Stimulated activated CD4-positive, alpha-beta T cell treated with anti-CD3 and anti-CD28 coated beads, Interleukin-15, amount 100 ng/mL, for 48 hours (primary cell): ENCODE measurements around the gene SYT8.
A peak's percentile ranks its signal among the peaks of the same experiment; 100 is the strongest.

Experiments
- DNase-seq, 2 donors: peaks; one replicate each; pipeline ENCODE4 v3.0.0-alpha.2; 2020; ENCODE audit warnings: low read depth in 2 of 2

The SYT8 gene

DNA sequence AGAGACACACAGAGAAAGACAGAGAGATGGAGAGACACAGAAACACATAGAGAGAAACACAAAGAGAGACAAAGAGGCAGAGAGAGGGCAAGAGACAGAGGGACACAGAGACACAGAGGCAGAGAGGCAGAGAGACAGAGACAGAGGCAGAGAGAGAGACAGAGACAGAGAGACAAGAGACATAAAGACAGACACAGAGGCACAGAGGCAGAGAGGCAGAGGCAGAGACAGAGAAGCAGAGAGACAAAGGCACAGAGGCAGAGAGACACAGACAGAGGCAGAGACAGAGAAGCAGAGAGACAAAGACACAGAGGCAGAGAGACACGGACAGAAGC, 10.3 kb downstream of the SYT8 start:
- no peak for DNase-seq

DNA sequence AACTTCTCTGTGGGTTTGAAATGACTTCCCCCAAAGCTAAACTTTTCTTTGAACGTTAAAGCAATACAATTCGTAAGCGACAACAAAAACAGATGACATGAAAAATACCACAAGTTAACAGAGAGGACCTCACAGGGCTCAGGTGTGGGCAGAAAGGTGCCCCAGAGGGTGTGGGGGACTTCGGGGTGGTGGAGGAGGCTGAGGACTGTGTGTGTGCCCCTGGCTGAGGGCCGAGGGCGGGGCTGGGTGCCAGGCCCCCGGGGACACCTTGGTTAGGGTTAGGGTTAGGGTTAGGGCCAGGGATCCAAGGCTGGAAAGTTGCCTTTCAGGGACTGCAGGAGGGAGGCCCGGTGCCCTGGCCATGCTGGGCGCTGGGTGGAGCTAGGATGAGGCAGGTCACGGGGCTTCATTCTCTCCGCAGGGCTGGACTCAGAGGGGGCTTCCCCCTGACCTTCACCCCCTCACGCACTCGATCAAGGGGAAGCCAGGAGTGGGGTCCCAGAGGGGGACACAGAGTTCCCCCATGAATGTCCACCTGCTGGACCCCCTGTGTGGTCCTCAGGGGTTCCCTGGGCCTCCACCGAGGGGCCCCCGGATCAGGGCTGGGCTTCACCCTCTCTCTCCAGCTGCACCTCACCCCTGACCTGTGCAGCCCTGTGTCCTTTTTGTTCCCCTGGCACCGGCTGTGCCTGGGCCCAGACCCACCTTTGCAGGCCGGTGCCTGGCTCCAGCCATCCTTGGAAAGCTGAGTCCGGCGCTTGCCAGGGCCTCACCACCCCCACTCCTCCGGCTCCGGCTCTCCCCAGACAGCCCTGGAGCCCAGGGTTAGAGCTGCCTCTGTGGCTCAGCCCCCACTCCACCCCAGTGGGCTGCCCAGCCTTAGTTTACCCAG, 11.0 kb downstream of the SYT8 start:
- DNase-seq: no peak

DNA sequence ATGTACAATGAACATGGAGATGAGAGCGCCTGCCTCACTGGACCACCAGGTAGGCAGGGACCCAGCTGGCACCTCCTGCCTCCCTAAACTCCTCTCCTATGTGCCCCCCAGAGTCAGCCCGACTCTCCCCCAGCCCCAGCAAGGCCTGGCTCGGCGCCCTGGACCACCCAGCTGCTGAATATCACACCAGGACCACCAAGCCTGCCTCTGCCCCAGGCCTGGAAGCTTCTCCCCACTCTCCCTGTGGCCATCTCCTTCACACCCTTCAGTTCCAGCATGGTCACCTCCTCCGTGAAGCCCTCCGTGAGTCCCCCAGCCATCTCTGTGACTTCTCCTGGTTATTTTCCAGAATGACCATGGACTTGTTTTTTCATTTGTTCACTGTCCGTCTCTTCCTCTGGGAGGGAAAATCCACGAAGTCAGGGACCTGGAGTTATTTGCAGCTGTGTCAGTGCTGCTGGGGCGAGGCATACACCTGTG, 11.7 kb downstream of the SYT8 start:
- DNase-seq: no peak

DNA sequence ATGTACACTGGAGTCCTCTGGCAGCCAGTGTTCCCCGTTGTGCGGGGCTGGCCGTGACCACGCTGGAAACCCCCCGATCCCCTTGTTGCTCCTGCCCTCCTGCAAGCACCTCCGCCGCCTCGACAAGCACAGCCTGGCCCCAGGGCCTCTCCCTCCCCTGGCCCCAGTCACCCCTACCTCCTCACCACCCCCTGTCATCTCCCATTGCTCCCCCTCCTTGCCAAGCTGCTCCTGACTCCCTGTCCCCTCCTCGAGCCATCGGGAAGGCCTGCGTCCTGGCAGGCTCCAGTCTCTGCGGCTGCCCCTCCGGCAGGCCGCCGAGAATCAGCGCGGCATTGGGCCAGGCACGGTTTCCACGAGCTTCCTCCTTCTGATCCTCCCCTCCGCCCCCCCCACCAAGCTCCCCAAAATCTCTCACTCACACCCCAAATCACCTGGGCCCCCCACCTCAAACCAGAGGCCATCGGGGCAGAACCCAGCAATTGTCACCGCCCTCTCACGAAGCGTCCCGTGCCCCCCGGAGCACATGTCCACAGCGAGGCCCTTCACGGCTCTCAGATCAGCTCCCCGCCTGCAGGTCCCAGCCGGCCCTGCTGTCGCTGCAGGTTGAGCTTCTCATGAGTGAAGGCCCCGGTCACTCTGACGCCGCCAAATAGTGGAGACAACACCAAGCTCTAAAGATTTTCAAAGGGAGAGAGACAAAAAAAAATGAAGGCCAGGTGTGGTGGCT, 12.4 kb downstream of the SYT8 start:
- no peak for DNase-seq

DNA sequence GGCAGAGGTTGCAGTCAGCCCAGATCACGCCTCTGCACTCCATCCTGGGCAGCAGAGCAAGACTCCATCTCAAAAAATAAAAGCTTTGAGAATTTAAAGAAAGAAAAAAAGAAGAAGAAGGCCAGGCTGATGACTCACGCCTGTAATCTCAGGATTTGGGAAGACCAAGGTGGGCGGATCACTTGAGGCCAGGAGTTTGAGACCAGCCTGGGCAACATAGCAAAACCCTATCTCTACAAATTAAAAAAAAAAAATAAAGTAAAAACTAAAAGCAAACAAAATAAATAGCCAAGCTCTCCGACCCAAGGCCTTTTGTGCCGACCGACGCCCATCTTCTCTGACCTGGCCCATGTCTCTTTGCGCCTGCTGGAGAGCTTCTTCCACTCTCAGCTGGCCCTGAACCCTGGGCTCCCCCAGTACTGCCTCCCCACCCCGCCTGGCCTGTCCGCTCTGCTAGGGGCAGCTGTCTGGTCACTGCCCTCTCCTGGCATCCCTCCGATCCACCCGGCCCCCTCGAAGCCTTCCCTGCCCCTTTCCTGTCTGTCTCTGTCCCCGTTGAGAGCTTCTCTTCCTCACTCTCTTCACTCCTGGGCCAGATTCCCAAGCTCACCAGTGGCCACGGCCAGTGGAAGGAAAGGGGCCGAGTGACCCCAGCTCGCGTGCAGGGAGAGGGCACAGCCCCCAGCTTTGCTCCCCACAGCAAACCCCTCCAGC, 13.3 kb downstream of the SYT8 start:
- no peak for DNase-seq

DNA sequence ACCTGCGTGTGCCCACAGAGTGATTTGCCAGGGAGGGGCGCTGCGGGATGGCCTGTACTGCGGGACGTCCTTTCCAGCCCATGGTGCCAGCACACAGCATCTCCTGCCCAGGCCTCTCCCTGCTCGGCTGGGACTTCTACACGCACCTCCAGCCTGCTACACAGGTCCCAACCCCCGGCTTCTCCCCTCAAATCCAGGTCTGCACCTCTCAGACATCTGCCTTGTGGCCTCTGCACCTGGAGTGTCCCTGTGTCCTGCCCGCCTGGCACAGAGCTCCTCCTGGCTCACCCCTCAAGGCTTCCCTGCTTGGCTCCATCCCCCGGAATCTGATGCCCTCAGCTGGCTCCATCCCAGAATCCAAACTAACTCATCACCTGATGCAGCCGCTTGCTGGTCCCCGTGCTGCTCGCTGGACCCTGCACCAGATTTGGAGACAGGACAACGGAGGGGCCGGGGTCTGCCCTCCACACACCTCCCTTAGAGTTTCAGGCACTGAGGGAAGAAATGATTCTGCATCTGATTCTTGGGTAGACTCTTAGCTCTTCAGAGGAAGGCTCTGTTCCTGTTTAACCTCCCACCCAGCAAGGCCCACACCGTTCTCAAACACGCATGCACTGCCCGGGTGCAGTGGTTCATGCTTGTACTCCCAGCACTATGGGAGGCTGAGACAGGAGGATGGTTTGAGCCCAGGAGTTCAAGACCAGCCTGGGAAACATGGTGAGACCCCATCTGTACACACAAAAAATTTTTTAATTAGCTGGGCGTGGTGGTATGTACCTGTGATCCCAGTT, 14.0 kb downstream of the SYT8 start:
- no peak for DNase-seq

DNA sequence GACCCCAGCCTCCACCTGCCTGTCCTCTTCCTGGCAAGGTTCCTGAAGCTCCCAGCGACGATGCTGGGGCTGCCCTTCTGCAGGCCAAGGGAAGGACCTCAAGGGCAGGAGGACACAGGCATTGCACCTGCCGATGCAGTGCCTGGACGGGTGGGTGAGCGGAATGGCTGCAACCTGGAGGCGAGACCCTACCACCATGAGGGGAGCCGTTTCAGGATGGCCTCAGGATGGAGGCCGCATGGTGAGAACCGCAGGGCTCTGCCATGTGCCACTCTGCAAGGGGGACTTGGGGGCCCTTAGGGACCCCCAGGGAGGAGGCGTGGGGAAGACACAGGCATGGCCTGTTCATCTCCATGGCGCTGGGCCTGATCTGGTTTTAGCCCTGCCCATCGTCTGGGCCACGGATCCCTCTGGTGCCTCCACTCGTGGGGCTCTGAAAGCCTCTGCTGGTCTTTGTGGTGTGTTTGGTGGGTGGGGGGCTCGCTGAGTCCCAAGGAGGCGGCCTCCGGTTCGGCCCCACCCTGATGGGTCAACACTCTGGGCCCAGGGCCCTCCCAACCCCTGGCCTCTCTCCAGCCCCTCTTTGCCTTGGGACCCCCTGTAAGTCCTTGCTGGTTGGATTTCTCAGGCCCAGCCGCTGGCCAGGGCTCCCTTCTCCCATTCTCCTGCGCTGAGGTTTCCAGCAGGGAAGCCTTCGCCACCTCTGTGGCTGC, 16.8 kb downstream of the SYT8 start:
- DNase-seq: no peak

DNA sequence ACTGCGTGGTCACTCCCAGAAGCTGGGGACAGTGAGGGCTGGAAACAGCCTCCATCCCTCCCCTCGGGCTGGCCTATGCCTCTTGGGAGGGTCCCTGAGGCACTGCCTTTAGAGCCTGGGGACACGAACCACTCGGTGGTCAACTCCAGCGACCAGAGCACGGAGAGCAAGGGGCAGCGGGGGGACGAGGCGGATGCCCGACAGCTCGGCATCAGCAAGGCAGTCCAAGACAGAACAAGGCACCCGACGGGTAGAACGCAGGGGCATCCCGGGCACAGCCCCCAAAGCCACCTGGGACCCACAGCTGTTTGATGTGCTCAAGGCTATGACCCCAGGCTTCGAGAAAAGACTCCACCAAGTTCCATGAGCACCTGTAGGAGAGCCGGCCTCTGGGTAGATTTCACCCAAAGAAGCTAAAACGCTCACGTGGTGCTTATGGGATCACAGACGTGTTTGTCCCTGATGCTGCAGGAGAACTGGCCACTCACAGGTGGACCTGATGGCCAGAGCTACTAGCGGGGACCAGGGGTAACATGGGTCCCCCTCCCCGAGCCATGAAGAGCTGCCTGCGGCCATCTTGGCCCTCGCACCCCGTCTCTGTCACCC, 17.6 kb downstream of the SYT8 start:
- no peak for DNase-seq

DNA sequence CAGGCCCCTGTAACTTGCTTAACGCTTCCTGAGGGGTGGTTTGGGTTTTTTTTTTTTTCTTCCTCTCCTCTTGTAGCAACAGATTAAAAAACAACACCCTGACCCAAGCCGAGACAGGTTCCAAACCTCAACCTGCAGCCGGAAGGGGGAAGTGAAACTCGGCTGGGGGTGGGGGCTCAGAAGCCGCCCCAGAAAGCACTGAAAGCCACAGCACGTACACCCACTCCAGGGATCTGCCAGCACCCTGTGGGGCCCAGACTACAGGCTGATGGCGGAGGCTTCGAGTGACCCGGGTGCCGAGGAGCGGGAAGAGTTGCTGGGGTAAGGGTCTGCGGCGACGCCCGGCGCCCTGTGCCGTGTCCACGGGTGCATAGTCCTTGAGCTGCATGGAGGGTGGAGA, 18.1 kb downstream of the SYT8 start, which contains the start of gene LSP1:
Gene LSP1 (plus strand): TSS at position 208 of the 400 bp plus-strand sequence. CDS start 61 bp downstream, at position 269.
- DNase-seq: peak; percentile 78 to 82

DNA sequence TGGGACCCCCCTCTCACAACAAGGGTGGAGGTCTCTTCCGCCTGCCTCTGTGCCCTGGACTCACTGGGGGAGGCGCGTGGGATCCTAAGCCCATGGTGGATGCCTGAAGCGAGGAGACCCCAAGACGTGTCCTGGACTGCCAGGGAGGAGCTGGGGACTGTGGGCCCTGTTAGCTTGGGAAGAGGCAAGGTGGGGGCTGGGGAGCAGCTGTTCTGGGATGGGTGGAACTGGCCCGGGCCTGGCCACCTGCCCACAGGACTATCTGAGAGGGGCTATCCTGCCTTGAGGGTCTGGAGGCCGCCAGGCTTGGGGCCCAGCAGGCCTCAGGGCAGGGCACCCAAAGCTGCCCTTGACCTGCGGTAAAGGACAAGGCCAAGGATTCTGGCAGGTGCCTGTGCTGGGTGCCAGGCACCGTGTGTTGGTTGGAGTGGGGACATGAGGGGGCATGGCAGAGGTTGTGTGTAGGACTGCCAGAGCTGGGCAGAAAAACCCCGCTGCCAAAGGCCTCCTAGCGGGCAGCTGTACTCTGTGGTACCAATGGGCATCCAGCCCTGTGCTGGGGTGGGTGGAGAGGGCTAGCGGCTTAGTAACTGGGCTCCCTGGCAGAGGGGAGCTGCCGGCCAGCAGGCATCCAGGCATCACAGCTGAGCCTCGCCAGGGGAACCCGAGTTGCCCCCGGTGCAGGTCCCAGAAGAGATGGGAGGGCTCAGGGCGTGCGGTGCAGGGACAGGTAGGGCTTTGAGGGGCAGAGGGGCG, 18.8 kb downstream of the SYT8 start:
- no peak for DNase-seq

DNA sequence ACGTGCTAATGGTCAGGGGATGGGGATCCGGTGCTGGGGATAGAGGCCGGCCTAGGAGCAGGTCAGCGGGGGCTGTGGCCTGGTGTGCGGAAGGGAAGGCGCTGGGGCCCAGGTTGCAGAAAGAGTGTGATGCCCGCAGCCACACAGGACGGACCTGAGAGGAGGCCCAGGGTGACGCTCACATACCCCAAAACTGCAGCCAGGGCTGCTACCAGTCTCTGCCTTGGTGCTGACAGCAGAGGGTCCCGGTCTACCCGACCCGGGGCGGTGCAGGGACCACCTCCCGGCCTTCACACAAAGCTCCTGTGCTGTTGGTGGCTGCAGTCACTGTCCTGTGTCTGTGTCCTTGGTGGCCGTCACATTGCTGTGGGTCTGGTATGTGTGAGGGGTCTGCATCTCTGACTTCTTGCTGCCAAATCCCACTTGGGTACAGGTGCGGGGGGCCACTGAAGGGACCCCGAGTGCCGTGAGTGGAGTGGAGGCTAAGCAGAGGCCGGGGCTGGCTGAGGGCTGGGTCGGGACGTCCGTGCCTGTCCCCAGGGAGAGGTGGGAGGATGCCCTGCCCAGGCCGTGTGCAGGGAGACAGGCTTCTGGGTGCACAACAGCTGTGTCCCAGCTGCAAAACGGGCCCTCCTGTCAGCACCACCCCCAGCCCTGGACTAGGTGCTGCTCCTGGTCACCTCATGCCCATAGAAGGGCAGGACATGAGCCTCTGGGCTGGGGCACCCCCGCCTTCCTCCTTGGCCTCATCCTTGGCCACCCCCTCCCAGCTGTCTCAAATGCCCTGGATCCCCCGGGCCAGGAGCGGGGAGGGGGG, 19.6 kb downstream of the SYT8 start:
- no peak for DNase-seq

DNA sequence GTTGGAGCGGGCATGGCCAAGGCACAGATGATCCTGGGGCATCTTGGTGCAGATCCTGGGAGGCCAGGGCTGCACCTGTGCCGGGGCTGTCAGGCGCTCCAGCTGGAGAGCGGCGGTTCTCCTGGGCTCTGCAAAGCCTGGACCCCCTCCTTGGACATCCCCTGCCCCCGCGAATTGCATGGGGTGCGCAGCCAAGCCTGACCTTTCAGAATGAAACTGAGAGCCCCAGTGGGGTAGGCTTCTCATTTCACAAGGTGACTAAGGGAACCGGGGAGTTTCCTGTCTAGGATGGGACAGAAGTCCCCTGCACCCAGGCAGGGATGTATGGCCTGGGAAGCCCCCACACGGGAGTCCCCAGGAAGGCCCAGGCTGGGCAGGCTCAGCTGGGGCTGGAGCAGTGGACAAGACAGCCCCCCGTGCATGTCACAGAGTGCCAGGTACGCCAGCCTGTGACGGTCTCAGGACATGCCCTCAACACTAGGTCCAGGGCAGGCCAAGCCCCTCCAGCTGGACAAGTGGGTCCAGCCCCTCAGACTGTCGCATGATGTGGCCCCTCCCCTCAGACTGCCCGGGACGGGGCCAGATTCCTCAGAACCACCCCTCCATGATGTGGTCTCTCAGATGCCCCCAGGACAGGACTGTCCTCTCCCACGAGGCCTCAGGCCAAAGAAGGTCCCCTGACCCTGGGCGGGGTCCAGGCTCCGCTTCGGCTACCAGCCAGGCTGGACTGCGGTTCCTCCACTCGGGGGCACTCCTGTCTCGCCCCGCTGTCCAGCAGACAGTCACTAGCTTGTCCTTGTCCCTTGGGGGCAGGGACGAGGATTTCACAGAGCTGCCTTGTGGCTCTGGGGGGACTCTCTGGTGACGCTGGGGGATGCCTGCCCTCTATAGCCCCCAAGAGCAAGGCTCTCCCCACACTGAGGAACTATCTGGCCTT, 20.4 kb downstream of the SYT8 start:
- peak in 1 of 2 donors; percentile 42 for DNase-seq

DNA sequence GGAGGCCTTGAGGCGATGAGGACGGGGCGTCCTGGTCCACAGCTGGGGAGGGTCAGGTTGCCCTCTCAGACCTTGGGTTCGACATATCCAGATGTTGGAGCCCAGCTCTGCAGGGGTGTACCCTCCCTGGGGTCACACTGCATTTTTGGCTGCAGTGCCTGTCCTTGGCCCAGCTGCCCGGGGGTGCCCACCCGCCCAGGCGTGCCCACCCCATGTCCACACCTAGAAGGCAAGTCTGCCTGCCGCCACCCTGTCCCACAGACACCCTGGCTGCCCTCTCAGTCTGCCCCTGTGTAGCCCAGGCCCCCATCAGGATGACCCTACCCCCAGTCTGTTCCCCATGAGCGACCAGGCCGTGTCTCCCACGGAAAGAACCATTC, 21.1 kb downstream of the SYT8 start:
- DNase-seq: no peak

DNA sequence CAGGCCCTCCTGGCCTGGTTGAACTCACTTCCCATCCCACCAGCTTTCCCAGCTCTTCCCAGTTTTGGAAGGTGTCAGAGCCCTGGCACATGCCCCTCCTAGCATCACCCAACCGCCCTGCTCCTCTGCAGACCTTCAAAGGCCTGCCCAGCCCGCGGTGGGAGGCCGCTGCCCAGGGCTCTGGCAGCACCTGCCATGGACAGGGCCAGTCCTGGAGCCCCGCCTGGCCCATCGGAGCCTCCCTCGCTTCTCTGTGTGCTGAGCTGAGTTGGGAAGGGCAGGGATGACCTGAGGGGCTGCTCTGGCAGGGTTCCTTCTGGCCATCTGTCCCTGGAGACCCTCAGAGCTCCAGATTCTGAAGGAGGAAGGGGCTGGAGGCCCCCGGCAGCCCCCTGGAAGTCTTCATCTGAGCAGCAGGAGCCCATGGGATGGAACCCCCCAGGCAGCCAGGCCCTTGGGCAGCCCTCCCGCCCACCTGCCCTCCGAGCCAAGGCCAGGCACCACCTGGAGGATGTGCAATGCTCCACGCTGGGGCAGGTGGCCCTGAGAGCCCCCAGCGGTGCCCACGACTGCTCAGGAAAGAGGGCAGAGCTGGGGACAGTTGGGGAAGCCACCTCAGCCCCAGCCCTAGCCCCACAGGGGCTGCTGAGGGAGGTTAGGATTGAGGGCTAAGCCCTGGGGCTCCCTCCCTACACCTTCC, 21.7 kb downstream of the SYT8 start:
- no peak for DNase-seq

DNA sequence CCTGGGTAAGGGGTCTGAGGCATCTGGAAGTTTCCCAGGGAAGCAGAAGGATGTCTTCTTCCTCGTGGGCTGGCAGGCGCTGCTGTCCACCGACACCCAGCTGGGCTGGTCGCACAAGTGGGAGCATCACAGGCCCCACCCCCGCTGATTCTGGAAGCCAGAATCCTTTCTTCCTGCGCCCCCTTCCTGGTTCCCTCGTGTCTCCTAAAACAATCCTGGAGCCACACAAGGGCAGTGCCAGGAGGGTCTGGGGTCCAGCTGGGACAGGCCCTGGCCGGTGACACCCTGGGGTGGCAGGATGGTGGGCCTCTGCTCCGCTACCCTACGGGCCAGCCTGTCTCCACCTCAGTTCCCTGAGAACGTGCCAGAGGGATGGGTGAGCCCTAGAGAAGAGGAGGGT, 22.3 kb downstream of the SYT8 start:
- no peak for DNase-seq

DNA sequence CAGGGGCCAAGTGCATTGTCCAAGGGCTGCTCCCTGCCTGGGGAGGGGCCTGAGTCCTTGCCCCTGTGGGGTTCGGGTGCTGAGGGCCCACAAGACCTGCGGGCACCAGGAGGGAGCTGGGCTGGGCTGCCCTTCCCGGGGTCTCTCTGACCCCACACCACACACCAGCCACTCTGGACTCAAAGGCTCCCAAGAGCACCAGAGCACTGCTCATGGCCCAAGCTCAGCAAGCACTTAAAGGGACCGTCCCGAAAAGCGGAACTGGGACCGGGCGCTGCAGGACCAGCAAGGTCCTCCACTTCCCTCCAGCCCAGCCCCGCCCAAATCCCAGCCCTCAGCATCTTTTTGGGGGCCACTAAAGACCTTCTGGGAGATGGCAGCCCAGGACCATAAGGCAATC, 23.4 kb downstream of the SYT8 start:
- no peak for DNase-seq

DNA sequence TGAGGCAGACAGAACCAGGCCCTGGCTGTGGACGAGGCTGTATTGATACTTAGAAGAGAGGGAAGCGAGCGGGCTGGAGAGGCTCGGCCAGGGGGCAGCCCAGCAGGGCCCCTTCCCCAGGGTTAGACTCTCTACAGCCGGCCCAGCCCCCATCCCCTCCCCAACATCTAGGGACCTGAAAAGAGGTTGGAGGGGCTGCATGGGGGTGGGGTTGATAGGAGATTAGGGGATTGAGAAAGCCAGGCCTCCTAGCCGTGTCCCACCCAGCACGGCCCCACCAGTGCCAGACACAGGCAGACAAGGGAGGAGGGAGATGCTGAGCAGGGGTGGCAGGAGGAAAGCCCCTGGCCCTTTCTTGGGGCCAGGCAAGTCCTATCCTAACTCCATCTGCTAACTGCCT, 23.8 kb downstream of the SYT8 start:
- no peak for DNase-seq
